Measurements from ENCODE around the gene PIM2.

Gene PIM2

GRCh38 chrX:48918301-48918642 is 552 bp downstream of the PIM2 start:
- Histone ChIP-seq H4K20me1 (ENCODE audit: control insufficient read depth, insufficient read depth, low read depth, low read length) (peaks cover 13% of the 10 kb centered on the region; the same call in 1 of the 2 replicates), H3K27ac (ENCODE audit: low read depth, low read length) (peak overlapping the region; percentile 83), H3F3A (ENCODE audit: control insufficient read depth, insufficient read depth) (peaks cover 13% of the 10 kb centered on the region), H3K9me2 (replicated peaks; ENCODE audit: control insufficient read depth, low read length) (no peaks in the 10 kb centered on the region), H3K4me3 (ENCODE audit: low read length) (peak overlapping the region; percentile 75), H3K27me3 (ENCODE audit: control insufficient read depth, low read length) (no peaks in the 10 kb centered on the region), H3K4me2 (ENCODE audit: low read length) (peak overlapping the region; percentile 72), H3K36me3 (ENCODE audit: control insufficient read depth, low read length) (peaks cover 55% of the 10 kb centered on the region), H3K4me1 (ENCODE audit: control insufficient read depth, low read length) (peaks cover 30% of the 10 kb centered on the region), H3K9me3 (ENCODE audit: control insufficient read depth, insufficient read depth, low read length) (no peaks in the 10 kb centered on the region), H3K79me2 (ENCODE audit: control insufficient read depth, low read length) (peaks cover 39% of the 10 kb centered on the region)
- TF ChIP-seq CTCF (IDR thresholded peaks at IDR 0.05; ENCODE audit: low read depth, low read length, poor library complexity, severe bottlenecking): no peak
- no peak for TF ChIP-seq EZH2phosphoT487 (IDR thresholded peaks at IDR 0.05; ENCODE audit: borderline replicate concordance, low read length)

GRCh38 chrX:48917139-48918001 is 1.5 kb downstream of the PIM2 start:
- Histone ChIP-seq H3K4me3 (ENCODE audit: low read length) (peak overlapping the region; percentile 75), H4K20me1 (ENCODE audit: control insufficient read depth, insufficient read depth, low read depth, low read length) (peaks cover 13% of the 10 kb centered on the region; the same call in 1 of the 2 replicates), H3K27ac (ENCODE audit: low read depth, low read length) (peak overlapping the region; percentile 83)

GRCh38 chrX:48914593-48915493 is 4.0 kb downstream of the PIM2 start:
- no peaks in the 10 kb centered on the region for H3K9me2 ChIP-seq (replicated peaks; ENCODE audit: control insufficient read depth, low read length)
- TF ChIP-seq EZH2phosphoT487 (IDR thresholded peaks at IDR 0.05; ENCODE audit: borderline replicate concordance, low read length): no peak
- TF ChIP-seq CTCF (IDR thresholded peaks at IDR 0.05; ENCODE audit: low read depth, low read length, poor library complexity, severe bottlenecking): no peak
- peaks cover 13% of the 10 kb centered on the region; the same call in 1 of the 2 replicates for H4K20me1 ChIP-seq (ENCODE audit: control insufficient read depth, insufficient read depth, low read depth, low read length)
- no peak overlapping the region for H3K27ac ChIP-seq (ENCODE audit: low read depth, low read length)
- H3K4me2 ChIP-seq (ENCODE audit: low read length): no peak overlapping the region
- no peak overlapping the region for H3K4me3 ChIP-seq (ENCODE audit: low read length)
- no peaks in the 10 kb centered on the region for H3K9me3 ChIP-seq (ENCODE audit: control insufficient read depth, insufficient read depth, low read length)
- peaks cover 57% of the 10 kb centered on the region for H3K36me3 ChIP-seq (ENCODE audit: control insufficient read depth, low read length)
- H3F3A ChIP-seq (ENCODE audit: control insufficient read depth, insufficient read depth): peaks cover 14% of the 10 kb centered on the region; the same call in 1 of the 2 replicates
- no peaks in the 10 kb centered on the region for H3K27me3 ChIP-seq (ENCODE audit: control insufficient read depth, low read length)
- peaks cover 55% of the 10 kb centered on the region for H3K79me2 ChIP-seq (ENCODE audit: control insufficient read depth, low read length)
- peaks cover 31% of the 10 kb centered on the region for H3K4me1 ChIP-seq (ENCODE audit: control insufficient read depth, low read length)

More at GRCh38 chrX:48917139-48918001, 1.5 kb downstream of the PIM2 start:
- Histone ChIP-seq H3K36me3 (ENCODE audit: control insufficient read depth, low read length) (peaks cover 57% of the 10 kb centered on the region), H3K4me2 (ENCODE audit: low read length) (peak overlapping the region; percentile 72), H3K27me3 (ENCODE audit: control insufficient read depth, low read length) (no peaks in the 10 kb centered on the region), H3K9me3 (ENCODE audit: control insufficient read depth, insufficient read depth, low read length) (no peaks in the 10 kb centered on the region), H3K79me2 (ENCODE audit: control insufficient read depth, low read length) (peaks cover 39% of the 10 kb centered on the region), H3F3A (ENCODE audit: control insufficient read depth, insufficient read depth) (peaks cover 21% of the 10 kb centered on the region), H3K4me1 (ENCODE audit: control insufficient read depth, low read length) (peaks cover 30% of the 10 kb centered on the region), H3K9me2 (replicated peaks; ENCODE audit: control insufficient read depth, low read length) (no peaks in the 10 kb centered on the region)
- TF ChIP-seq CTCF (IDR thresholded peaks at IDR 0.05; ENCODE audit: low read depth, low read length, poor library complexity, severe bottlenecking) (peak; percentile 83), EZH2phosphoT487 (IDR thresholded peaks at IDR 0.05; ENCODE audit: borderline replicate concordance, low read length) (no peak)

All from DOHH2 (cell line).